Measurements from ENCODE around the gene ITIH1.
A peak's percentile ranks its signal among the peaks of the same experiment; 100 is the strongest.

The ITIH1 gene

GRCh38 chr3:52819936-52820335, 42.5 kb downstream of the ITIH1 start:
- peaks cover 35% of the 10 kb centered on the region for H3K4me1 ChIP-seq (ENCODE audit: insufficient read depth, insufficient read length)

GRCh38 chr3:52820736-52821135, 43.3 kb downstream of the ITIH1 start:
- DNase-seq (ENCODE audit: low read depth, low spot score), result peak; percentile 36

More at GRCh38 chr3:52819936-52820335, 42.5 kb downstream of the ITIH1 start:
- Histone ChIP-seq H3K9ac (ENCODE audit: insufficient read length, low read depth) (no peak overlapping the region), H3K9me3 (ENCODE audit: insufficient read depth, low read length) (no peaks in the 10 kb centered on the region), H3K4me3 (ENCODE audit: insufficient read length, low read depth) (no peak overlapping the region), H3K27me3 (ENCODE audit: insufficient read depth, insufficient read length) (no peaks in the 10 kb centered on the region), H3K36me3 (ENCODE audit: insufficient read depth, insufficient read length, low read length) (peaks cover 4% of the 10 kb centered on the region)
- TF ChIP-seq YY1 (IDR thresholded peaks at IDR 0.05; ENCODE audit: insufficient read depth, insufficient read length) (no peak), SUZ12 (IDR thresholded peaks at IDR 0.05; ENCODE audit: extremely low read depth, insufficient read depth, insufficient read length) (no peak), ZNF274 (IDR thresholded peaks at IDR 0.05; ENCODE audit: low read depth, low read length) (no peak)
- DNase-seq (ENCODE audit: low read depth, low spot score), result no peak

GRCh38 chr3:52822363-52822762, 45.0 kb downstream of the ITIH1 start:
- no peak for DNase-seq (ENCODE audit: low read depth, low spot score)
- TF ChIP-seq YY1 (IDR thresholded peaks at IDR 0.05; ENCODE audit: insufficient read depth, insufficient read length), result no peak
- H3K9ac ChIP-seq (ENCODE audit: insufficient read length, low read depth), result no peak overlapping the region
- no peaks in the 10 kb centered on the region for H3K9me3 ChIP-seq (ENCODE audit: insufficient read depth, low read length)
- peaks cover 4% of the 10 kb centered on the region for H3K36me3 ChIP-seq (ENCODE audit: insufficient read depth, insufficient read length, low read length)
- H3K4me1 ChIP-seq (ENCODE audit: insufficient read depth, insufficient read length), result peaks cover 31% of the 10 kb centered on the region
- no peaks in the 10 kb centered on the region for H3K27me3 ChIP-seq (ENCODE audit: insufficient read depth, insufficient read length)
- no peak overlapping the region for H3K4me3 ChIP-seq (ENCODE audit: insufficient read length, low read depth)

More at GRCh38 chr3:52820736-52821135, 43.3 kb downstream of the ITIH1 start:
- H3K9me3 ChIP-seq (ENCODE audit: insufficient read depth, low read length), result no peaks in the 10 kb centered on the region
- no peak overlapping the region for H3K9ac ChIP-seq (ENCODE audit: insufficient read length, low read depth)
- no peaks in the 10 kb centered on the region for H3K27me3 ChIP-seq (ENCODE audit: insufficient read depth, insufficient read length)
- TF ChIP-seq SUZ12 (IDR thresholded peaks at IDR 0.05; ENCODE audit: extremely low read depth, insufficient read depth, insufficient read length), result no peak
- TF ChIP-seq ZNF274 (IDR thresholded peaks at IDR 0.05; ENCODE audit: low read depth, low read length), result no peak
- TF ChIP-seq YY1 (IDR thresholded peaks at IDR 0.05; ENCODE audit: insufficient read depth, insufficient read length), result no peak
- peaks cover 35% of the 10 kb centered on the region for H3K4me1 ChIP-seq (ENCODE audit: insufficient read depth, insufficient read length)
- peaks cover 4% of the 10 kb centered on the region for H3K36me3 ChIP-seq (ENCODE audit: insufficient read depth, insufficient read length, low read length)
- H3K4me3 ChIP-seq (ENCODE audit: insufficient read length, low read depth), result no peak overlapping the region

- H3K4me3 ChIP-seq (ENCODE audit: insufficient read length, low read depth), result no peak overlapping the region
- H3K27me3 ChIP-seq (ENCODE audit: insufficient read depth, insufficient read length), result no peaks in the 10 kb centered on the region
- DNase-seq (ENCODE audit: low read depth, low spot score), result no peak
- H3K9me3 ChIP-seq (ENCODE audit: insufficient read depth, low read length), result no peaks in the 10 kb centered on the region
- no peak for TF ChIP-seq YY1 (IDR thresholded peaks at IDR 0.05; ENCODE audit: insufficient read depth, insufficient read length)
- TF ChIP-seq ZNF274 (IDR thresholded peaks at IDR 0.05; ENCODE audit: low read depth, low read length), result no peak
- TF ChIP-seq SUZ12 (IDR thresholded peaks at IDR 0.05; ENCODE audit: extremely low read depth, insufficient read depth, insufficient read length), result no peak
- H3K9ac ChIP-seq (ENCODE audit: insufficient read length, low read depth), result no peak overlapping the region
- peaks cover 4% of the 10 kb centered on the region for H3K36me3 ChIP-seq (ENCODE audit: insufficient read depth, insufficient read length, low read length)
- peaks cover 22% of the 10 kb centered on the region for H3K4me1 ChIP-seq (ENCODE audit: insufficient read depth, insufficient read length)
These were observed 46.6 kb downstream of the ITIH1 start for GRCh38 chr3:52824037-52824436.

GRCh38 chr3:52827441-52827840, 50.0 kb downstream of the ITIH1 start:
- TF ChIP-seq SUZ12 (IDR thresholded peaks at IDR 0.05; ENCODE audit: extremely low read depth, insufficient read depth, insufficient read length) (no peak), ZNF274 (IDR thresholded peaks at IDR 0.05; ENCODE audit: low read depth, low read length) (no peak), YY1 (IDR thresholded peaks at IDR 0.05; ENCODE audit: insufficient read depth, insufficient read length) (no peak)
- Histone ChIP-seq H3K4me1 (ENCODE audit: insufficient read depth, insufficient read length) (peaks cover 22% of the 10 kb centered on the region), H3K4me3 (ENCODE audit: insufficient read length, low read depth) (no peak overlapping the region), H3K9me3 (ENCODE audit: insufficient read depth, low read length) (no peaks in the 10 kb centered on the region), H3K9ac (ENCODE audit: insufficient read length, low read depth) (no peak overlapping the region), H3K36me3 (ENCODE audit: insufficient read depth, insufficient read length, low read length) (peaks cover 4% of the 10 kb centered on the region), H3K27me3 (ENCODE audit: insufficient read depth, insufficient read length) (no peaks in the 10 kb centered on the region)
- no peak for DNase-seq (ENCODE audit: low read depth, low spot score)

- Histone ChIP-seq H3K4me3 (ENCODE audit: insufficient read length, low read depth) (no peak overlapping the region), H3K9me3 (ENCODE audit: insufficient read depth, low read length) (no peaks in the 10 kb centered on the region), H3K4me1 (ENCODE audit: insufficient read depth, insufficient read length) (peaks cover 24% of the 10 kb centered on the region), H3K9ac (ENCODE audit: insufficient read length, low read depth) (no peak overlapping the region), H3K36me3 (ENCODE audit: insufficient read depth, insufficient read length, low read length) (peaks cover 4% of the 10 kb centered on the region), H3K27me3 (ENCODE audit: insufficient read depth, insufficient read length) (no peaks in the 10 kb centered on the region)
- DNase-seq (ENCODE audit: low read depth, low spot score), result no peak
- no peak for TF ChIP-seq SUZ12 (IDR thresholded peaks at IDR 0.05; ENCODE audit: extremely low read depth, insufficient read depth, insufficient read length)
- TF ChIP-seq YY1 (IDR thresholded peaks at IDR 0.05; ENCODE audit: insufficient read depth, insufficient read length), result no peak
- TF ChIP-seq ZNF274 (IDR thresholded peaks at IDR 0.05; ENCODE audit: low read depth, low read length), result no peak
These were observed 50.5 kb downstream of the ITIH1 start for GRCh38 chr3:52827866-52828376.

GRCh38 chr3:52829482-52829881, 52.1 kb downstream of the ITIH1 start:
- no peak overlapping the region for H3K9ac ChIP-seq (ENCODE audit: insufficient read length, low read depth)
- no peak for TF ChIP-seq ZNF274 (IDR thresholded peaks at IDR 0.05; ENCODE audit: low read depth, low read length)
- H3K36me3 ChIP-seq (ENCODE audit: insufficient read depth, insufficient read length, low read length), result no peaks in the 10 kb centered on the region
- H3K27me3 ChIP-seq (ENCODE audit: insufficient read depth, insufficient read length), result no peaks in the 10 kb centered on the region
- no peak for DNase-seq (ENCODE audit: low read depth, low spot score)
- no peaks in the 10 kb centered on the region for H3K9me3 ChIP-seq (ENCODE audit: insufficient read depth, low read length)
- no peak overlapping the region for H3K4me3 ChIP-seq (ENCODE audit: insufficient read length, low read depth)
- peaks cover 31% of the 10 kb centered on the region for H3K4me1 ChIP-seq (ENCODE audit: insufficient read depth, insufficient read length)
